SU-DHL-6 (cell line): ENCODE data around the gene GPSM1.

Source experiments
- H2AFZ ChIP-seq: fragments of 200-600 bp; sonication (generic); 2 replicates; pipeline ENCODE4 v1.6.1; 2014; ENCODE audit warnings: low read depth, mild to moderate bottlenecking, moderate library complexity, mixed read lengths, antibody characterized with exemption, low read length; ENCODE audit not compliant: severe bottlenecking
- H3F3A ChIP-seq: fragments of 200-600 bp; shearing (Covaris generic); 2 replicates; pipeline ENCODE4 v1.6.0; 2016; ENCODE audit warnings: antibody characterized with exemption, mild to moderate bottlenecking; ENCODE audit not compliant: insufficient read depth
- H3K27ac ChIP-seq: fragments of 200-600 bp; sonication (generic); 2 replicates; pipeline ENCODE4 v1.5.1; 2016; ENCODE audit warnings: low read depth, mild to moderate bottlenecking, low read length, moderate library complexity, mixed read lengths
- H3K27me3 ChIP-seq: fragments of 200-600 bp; sonication (generic), shearing (Covaris generic); 2 replicates; pipeline ENCODE4 v1.6.0; 2014; ENCODE audit warnings: mild to moderate bottlenecking, low read length
- H3K36me3 ChIP-seq: fragments of 200-600 bp; sonication (generic); 2 replicates; pipeline ENCODE4 v1.6.1; 2014; ENCODE audit warnings: mild to moderate bottlenecking, low read length, mixed read lengths
- H3K4me2 ChIP-seq: fragments of 300-600, 200-600 bp; shearing (Covaris generic), sonication (generic); 2 replicates; pipeline ENCODE4 v1.6.0; 2014; ENCODE audit warnings: low read length, low read depth, mild to moderate bottlenecking; ENCODE audit not compliant: poor library complexity, severe bottlenecking
- H3K4me3 ChIP-seq: fragments of 200-600 bp; sonication (generic); 2 replicates; pipeline ENCODE4 v1.5.1; 2014; ENCODE audit warnings: antibody characterized with exemption, low read length, mild to moderate bottlenecking, mixed read lengths; ENCODE audit not compliant: insufficient read depth, poor library complexity, severe bottlenecking
- H3K79me2 ChIP-seq: fragments of 200-600 bp; sonication (generic); 2 replicates; pipeline ENCODE4 v1.6.1; 2014; ENCODE audit warnings: mild to moderate bottlenecking, low read length, moderate library complexity; ENCODE audit not compliant: insufficient read depth
- H3K9ac ChIP-seq: fragments of 200-600 bp; sonication (generic); 2 replicates; pipeline ENCODE4 v1.7.0; 2014; ENCODE audit warnings: mild to moderate bottlenecking, low read length
- H3K9me2 ChIP-seq: fragments of 200-600 bp; sonication (generic); replicated peaks from 2 replicates; pipeline ENCODE4 v1.6.1; 2014; ENCODE audit warnings: low read length; ENCODE audit not compliant: insufficient read depth
- H3K9me3 ChIP-seq: fragments of 200-600 bp; sonication (generic); 2 replicates; pipeline ENCODE4 v1.6.1; 2014; ENCODE audit warnings: low read length, mixed read lengths; ENCODE audit not compliant: insufficient read depth
- H4K20me1 ChIP-seq: fragments of 200-600 bp; sonication (generic); 2 replicates; pipeline ENCODE4 v1.6.1; 2014; ENCODE audit warnings: low read depth, mild to moderate bottlenecking, antibody characterized with exemption, low read length, moderate library complexity, mixed read lengths
- EZH2phosphoT487 ChIP-seq: fragments of 200-600 bp; sonication (generic), shearing (Covaris generic); conservative IDR thresholded peaks from 2 replicates; pipeline ENCODE4 v1.6.1; 2018; ENCODE audit warnings: mild to moderate bottlenecking, antibody characterized with exemption, low read length, moderate library complexity, mixed read lengths
- TF ChIP-seq, protein P1 (sequence below): fragments of 200-600 bp; sonication (generic); IDR thresholded peaks from one replicate; pipeline ENCODE4 v1.5.1; 2017; ENCODE audit warnings: antibody characterized with exemption, mild to moderate bottlenecking, low read length, moderate library complexity; ENCODE audit not compliant: insufficient read depth, poor library complexity, severe bottlenecking

GPSM1 gene

DNA sequence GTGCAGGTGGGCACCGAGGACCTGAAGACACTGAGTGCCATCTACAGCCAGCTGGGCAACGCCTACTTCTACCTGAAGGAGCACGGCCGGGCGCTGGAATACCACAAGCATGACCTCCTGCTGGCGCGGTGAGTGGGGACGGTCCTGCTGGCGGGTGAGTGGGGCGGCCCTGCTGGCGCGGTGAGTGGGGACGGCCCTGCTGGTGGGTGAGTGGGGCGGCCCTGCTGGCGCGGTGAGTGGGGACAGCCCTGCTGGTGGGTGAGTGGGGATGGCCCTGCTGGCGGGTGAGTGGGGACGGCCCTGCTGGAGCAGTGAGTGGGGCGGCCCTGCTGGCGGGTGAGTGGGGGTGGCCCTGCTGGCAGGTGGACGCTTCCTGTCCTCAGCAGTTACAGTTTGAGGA is 7.2 kb downstream of the GPSM1 start:
- TF ChIP-seq, protein P1, sequence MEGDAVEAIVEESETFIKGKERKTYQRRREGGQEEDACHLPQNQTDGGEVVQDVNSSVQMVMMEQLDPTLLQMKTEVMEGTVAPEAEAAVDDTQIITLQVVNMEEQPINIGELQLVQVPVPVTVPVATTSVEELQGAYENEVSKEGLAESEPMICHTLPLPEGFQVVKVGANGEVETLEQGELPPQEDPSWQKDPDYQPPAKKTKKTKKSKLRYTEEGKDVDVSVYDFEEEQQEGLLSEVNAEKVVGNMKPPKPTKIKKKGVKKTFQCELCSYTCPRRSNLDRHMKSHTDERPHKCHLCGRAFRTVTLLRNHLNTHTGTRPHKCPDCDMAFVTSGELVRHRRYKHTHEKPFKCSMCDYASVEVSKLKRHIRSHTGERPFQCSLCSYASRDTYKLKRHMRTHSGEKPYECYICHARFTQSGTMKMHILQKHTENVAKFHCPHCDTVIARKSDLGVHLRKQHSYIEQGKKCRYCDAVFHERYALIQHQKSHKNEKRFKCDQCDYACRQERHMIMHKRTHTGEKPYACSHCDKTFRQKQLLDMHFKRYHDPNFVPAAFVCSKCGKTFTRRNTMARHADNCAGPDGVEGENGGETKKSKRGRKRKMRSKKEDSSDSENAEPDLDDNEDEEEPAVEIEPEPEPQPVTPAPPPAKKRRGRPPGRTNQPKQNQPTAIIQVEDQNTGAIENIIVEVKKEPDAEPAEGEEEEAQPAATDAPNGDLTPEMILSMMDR: no peak
- TF ChIP-seq EZH2phosphoT487: no peak
- no peaks in the 10 kb centered on the region for H3K27me3 ChIP-seq
- H3F3A ChIP-seq: no peaks in the 10 kb centered on the region
- H3K9ac ChIP-seq: no peak overlapping the region
- H2AFZ ChIP-seq: no peak overlapping the region
- no peaks in the 10 kb centered on the region for H3K79me2 ChIP-seq
- no peaks in the 10 kb centered on the region for H3K36me3 ChIP-seq
- no peaks in the 10 kb centered on the region for H3K9me3 ChIP-seq
- H3K4me2 ChIP-seq: no peak overlapping the region
- H4K20me1 ChIP-seq: no peaks in the 10 kb centered on the region
- H3K9me2 ChIP-seq: no peaks in the 10 kb centered on the region
- H3K4me3 ChIP-seq: no peak overlapping the region
- H3K27ac ChIP-seq: no peak overlapping the region

DNA sequence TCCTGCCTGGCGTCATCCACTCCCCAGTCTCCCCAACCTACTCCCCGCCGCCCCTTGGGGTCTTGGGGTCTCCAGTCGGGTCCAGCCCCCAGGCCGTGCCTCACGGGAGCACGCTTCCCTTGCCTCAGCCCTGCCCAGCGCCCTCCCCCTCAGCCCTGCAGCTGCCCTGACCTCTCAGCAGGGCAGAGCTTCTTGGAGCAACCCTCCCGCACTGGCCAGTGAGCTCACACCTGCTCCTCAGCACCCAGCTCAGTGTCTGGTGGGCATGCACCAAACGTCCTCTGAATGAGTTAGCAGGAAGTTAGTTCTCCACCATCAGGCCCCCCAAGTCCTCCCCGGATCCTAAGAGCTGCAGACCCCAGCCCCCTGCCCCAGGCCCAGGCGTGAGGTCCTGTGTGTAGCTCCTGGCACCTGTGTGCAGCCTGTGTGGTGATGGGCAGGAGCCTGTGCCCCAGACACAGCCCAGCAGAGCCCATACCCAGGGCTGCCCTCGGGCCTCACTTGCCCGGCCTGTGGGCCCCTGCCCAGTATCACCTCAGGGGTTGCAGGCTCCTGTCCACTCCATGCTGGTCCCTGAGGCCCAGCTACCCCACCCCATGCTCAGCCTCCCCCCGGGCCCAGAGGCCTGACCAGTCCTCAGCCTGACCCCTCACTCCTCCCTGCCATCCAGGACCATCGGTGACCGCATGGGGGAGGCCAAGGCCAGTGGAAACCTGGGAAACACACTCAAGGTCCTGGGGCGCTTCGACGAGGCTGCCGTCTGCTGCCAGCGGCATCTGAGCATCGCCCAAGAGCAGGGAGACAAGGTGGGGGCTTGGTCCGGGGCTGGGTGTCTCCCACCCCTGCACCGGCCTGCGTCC is 8.2 kb downstream of the GPSM1 start:
- no peak overlapping the region for H3K27ac ChIP-seq

DNA sequence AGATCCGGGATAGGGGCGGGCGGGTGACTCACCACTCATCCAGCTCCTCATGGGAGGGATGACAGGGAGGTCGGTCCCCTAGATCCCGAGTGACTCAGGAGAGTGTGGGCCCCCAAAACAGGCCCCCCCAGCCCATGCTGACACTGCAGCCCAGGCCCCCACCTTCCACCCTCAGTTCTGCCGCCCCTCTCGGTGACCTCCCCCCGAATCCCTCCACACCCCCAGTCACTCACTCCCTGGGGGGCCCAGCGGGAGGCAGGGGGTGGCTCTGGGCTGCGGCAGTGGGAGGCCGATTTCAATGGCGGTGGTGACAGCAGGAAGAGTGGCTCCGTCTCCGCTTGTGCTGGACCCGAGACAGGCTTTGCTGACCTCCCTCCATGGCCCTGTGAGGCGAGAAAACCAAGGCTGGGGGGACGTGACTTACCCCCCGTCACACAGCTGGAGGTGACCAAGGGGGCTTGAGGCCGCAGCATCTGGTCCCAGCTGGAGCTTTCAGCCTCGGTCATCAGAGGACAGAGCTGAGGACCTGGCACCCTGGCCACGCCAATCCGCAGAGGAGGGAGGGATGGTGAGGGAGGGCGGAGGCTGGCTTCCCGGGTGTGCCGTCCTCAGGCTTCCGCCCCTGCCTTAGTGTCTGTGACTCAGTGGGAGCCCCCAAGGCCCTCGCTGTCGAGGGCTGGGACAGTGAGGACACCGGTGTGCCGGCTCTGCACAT is 9.0 kb downstream of the GPSM1 start:
- Histone ChIP-seq H3K9me3 (no peaks in the 10 kb centered on the region), H4K20me1 (no peaks in the 10 kb centered on the region), H3F3A (no peaks in the 10 kb centered on the region), H3K4me2 (no peak overlapping the region), H3K4me3 (no peak overlapping the region), H3K9ac (no peak overlapping the region), H3K27ac (no peak overlapping the region), H3K27me3 (no peaks in the 10 kb centered on the region), H3K36me3 (no peaks in the 10 kb centered on the region), H3K79me2 (no peaks in the 10 kb centered on the region), H2AFZ (no peak overlapping the region), H3K9me2 (no peaks in the 10 kb centered on the region)
- TF ChIP-seq, protein P1: no peak
- TF ChIP-seq EZH2phosphoT487: no peak

More for the DNA sequence above, 8.2 kb downstream of the GPSM1 start:
- no peaks in the 10 kb centered on the region for H3F3A ChIP-seq
- no peak overlapping the region for H2AFZ ChIP-seq
- no peak overlapping the region for H3K4me2 ChIP-seq
- H3K79me2 ChIP-seq: no peaks in the 10 kb centered on the region
- H3K9me2 ChIP-seq: no peaks in the 10 kb centered on the region
- H3K9me3 ChIP-seq: no peaks in the 10 kb centered on the region
- no peaks in the 10 kb centered on the region for H4K20me1 ChIP-seq
- no peaks in the 10 kb centered on the region for H3K36me3 ChIP-seq
- TF ChIP-seq, protein P1: no peak
- no peak for TF ChIP-seq EZH2phosphoT487
- H3K27me3 ChIP-seq: no peaks in the 10 kb centered on the region
- H3K4me3 ChIP-seq: no peak overlapping the region
- no peak overlapping the region for H3K9ac ChIP-seq
